SK-MEL-5 (cell line): ENCODE results near the gene MMP24OS. TPM values are rescaled to one million over a fixed set of nuclear protein-coding genes. Genes with fewer than 3 reads are reported as not detected.
A peak's percentile ranks its signal among the peaks of the same experiment; 100 is the strongest.

Experiments used
- DNase-seq: peaks from one replicate; pipeline ENCODE4 v3.0.0-alpha.2; 2016; ENCODE audit warnings: low read depth, low spot score
- in situ Hi-C: cut with HindIII; loops from 2 replicates; pipeline ENCODE4 v1.10.0; 2016; ENCODE audit warnings: low sequenced_read_pairs, high pct_unique_total_duplicates, low pct_unique_long_range_greater_than_20kb
- total RNA-seq: library from RNA; depleted of rRNA; stranded (reverse); fragments of >200 nt; shearing (Covaris generic); gene quantifications from 2 replicates; pipeline ENCODE4 v1.2.3, GENCODE V29; 2014

Gene MMP24OS
- total RNA-seq, 1 experiment from 2014 or later: 16.1 TPM

- peak; percentile 86 for DNase-seq
- in situ Hi-C loops: no loop called here
Observed at GRCh38 chr20:35284267-35284991, 6.5 kb upstream of the MMP24OS start, which contains the start of gene EIF6. Gene EIF6 (minus strand): TSS chr20:35284772. CDS start chr20:35284487, 285 bp downstream.

- DNase-seq: no peak
- in situ Hi-C loops: no loop called here
Observed at GRCh38 chr20:35283441-35284266, 5.7 kb upstream of the MMP24OS start.

- no peak for DNase-seq
- in situ Hi-C loops: no loop called here
Observed at GRCh38 chr20:35281506-35282101, 3.7 kb upstream of the MMP24OS start.

GRCh38 chr20:35280523-35280922 lies 2.6 kb upstream of the MMP24OS start:
- in situ Hi-C loops: no loop called here
- no peak for DNase-seq

DNA sequence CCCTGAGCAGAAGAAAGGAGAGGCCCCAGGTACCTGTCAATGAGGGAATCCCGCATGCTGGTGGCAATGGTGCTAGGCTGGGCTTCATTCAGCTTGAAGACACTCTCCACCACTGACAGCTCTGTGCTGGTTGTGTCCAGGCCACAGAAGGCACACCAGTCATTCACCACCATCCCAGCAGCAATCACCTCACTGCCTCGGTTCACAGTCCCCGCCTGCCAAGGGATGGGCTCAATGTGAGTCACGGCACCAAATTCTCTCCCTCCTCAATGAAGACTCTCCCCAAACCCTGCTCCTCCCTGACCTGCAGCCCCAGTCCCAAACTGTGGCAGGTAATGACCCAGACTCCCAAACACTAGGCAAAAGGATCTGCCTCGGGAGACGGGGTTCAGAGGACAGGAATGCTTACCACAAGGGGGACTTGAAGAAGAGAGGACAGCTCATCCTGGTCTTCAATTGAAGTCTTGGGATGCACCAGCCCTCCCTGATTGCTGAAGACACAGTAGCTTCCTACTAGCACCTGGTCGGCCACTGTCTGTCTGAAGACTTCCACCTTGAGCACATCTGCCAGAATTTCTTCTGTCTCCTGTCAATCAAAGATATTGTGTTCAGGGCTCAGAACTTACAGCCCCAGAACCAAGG lies 1.7 kb upstream of the MMP24OS start:
- no peak for DNase-seq
- in situ Hi-C loops: no loop called here

- DNase-seq: no peak
- in situ Hi-C loops: no loop called here
Observed at GRCh38 chr20:35279040-35279439, 1.1 kb upstream of the MMP24OS start.

DNA sequence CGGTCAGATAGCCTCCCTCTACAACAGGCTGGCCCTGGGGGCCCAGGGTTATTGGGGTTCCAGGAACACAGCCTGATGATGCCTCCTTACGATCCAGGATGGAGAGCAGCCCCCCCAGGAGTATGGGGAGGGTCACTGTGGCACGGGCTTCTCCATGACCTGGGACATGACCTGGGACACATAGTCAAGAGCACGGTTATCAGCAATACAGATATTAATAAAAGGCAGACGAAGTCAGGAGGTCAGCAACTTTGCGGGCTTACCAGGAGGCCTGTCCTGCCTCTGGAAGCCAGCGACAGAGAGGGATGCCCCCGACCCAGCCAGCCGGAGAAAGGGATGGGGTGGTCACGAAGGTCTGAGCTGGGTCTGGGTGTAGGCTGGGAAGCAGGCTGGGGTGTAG lies 795 bp downstream of the MMP24OS start:
- no peak for DNase-seq
- in situ Hi-C loops: no loop called here

GRCh38 chr20:35276408-35276807 lies 1.5 kb downstream of the MMP24OS start:
- DNase-seq: no peak
- in situ Hi-C loops: no loop called here

DNA sequence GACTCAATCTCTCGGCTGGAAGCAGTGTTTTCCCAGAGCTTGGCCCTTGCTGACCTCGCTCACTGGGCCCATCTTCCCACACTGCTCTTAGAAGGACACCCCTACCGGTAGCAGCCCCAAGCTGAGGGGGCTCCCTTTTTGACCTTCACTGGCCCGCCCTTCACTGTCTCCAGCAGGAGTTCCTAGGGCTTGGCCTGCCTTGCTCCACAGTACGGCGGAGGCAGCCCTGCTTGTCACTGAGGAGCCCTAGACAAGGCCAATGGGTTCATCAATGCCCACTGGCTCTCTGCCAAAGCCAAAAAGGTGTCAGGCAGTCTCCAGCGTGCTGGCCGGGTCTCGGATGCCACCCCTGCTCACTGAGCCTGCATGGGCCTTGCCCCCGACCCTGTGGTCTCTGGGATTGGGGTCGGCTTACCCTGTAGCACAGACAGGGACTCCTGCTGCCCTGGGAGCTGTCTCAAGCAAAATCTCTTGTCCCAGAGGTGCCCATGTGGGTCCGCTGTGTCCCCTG lies 2.1 kb downstream of the MMP24OS start:
- DNase-seq: no peak
- in situ Hi-C loops: no loop called here

GRCh38 chr20:35274172-35275092 lies 3.5 kb downstream of the MMP24OS start:
- in situ Hi-C loops: no loop called here
- no peak for DNase-seq

DNA sequence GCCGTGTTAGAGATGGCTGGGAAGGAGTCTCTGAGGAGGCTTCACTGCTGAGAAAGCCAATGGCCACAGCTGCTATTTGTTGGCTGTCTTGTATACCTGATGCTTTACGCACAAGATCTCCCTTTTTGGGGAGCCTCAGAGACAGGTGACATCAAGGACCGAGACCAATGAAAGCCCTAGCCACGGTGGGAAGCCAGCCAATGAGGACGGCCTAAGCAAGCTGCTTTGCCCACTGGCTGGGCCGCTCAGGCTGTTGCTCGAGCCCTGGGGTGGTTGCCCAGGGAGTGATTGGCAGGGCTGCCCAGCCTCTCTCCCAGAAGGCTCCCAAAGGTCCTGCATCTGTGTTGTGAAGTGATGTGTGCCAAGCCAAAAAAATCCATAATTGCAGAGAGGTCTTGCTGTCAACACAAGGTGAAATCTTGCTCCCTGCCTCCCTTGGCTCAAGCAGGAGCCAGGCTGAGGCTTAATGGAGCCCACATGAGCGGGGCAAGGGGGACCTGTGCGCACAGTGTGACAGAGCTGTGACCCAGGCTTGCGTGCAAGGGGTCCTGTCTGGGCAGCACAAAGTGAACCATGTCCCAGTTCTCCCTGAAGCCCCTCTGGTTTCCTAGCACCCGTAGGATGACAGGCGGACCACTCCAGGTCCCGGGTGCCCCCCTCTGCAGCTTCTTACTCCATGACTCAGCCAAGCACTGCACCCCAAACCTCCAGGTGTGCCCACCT lies 4.3 kb downstream of the MMP24OS start:
- DNase-seq: peak; percentile 60
- in situ Hi-C loops: no loop called here

DNA sequence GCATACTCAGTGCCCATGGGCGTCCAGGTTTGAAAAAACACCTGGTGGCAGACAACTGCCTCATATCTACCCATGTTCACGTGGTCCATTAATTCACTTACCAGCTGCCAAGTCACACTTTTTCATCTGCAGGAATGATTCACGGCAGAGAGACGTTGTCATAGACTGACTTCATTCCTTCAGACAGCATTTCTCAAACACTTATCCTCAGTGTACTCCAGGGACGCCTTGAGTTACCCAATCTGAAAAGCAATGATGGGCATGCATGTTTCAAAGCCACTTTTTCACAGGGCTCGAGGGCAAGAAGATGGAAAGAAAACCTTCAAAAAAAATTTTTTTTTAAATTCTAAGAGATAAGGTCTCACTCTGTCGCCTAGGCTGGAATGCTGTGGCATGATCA lies 6.0 kb downstream of the MMP24OS start:
- in situ Hi-C loops: no loop called here
- DNase-seq: no peak

- in situ Hi-C loops: no loop called here
Observed at GRCh38 chr20:35271073-35271882, 6.6 kb downstream of the MMP24OS start.

GRCh38 chr20:35270021-35270902 lies 7.7 kb downstream of the MMP24OS start:
- in situ Hi-C loops: no loop called here

More at GRCh38 chr20:35271073-35271882, 6.6 kb downstream of the MMP24OS start:
- DNase-seq: no peak

More at GRCh38 chr20:35270021-35270902, 7.7 kb downstream of the MMP24OS start:
- DNase-seq: no peak
